GM13976 (cell line): ENCODE measurements around the gene TSPAN9.

Experiments
- DNase-seq: peaks from one replicate; pipeline ENCODE4 v3.0.0; 2012; ENCODE audit warnings: low spot score
- CTCF ChIP-seq: IDR thresholded peaks from 2 replicates; pipeline ENCODE4 v1.5.1; 2012; ENCODE audit warnings: borderline replicate concordance, mild to moderate bottlenecking; ENCODE audit not compliant: insufficient read depth; ENCODE audit errors: extremely low read depth, missing control alignments, control extremely low read depth
- in situ Hi-C: fragments of 300-500 bp; cut with MboI; formaldehyde crosslinking; loops from one replicate; pipeline ENCODE4 v1.12.0; 2022; ENCODE audit warnings: low sequenced_read_pairs, mixed read lengths, inconsistent platforms; ENCODE audit not compliant: unreplicated experiment

The TSPAN9 gene

GRCh38 chr12:3207858-3208257 lies 130.7 kb downstream of the TSPAN9 start:
- TF ChIP-seq CTCF = no peak
- no peak for DNase-seq
- in situ Hi-C loops = no loop called here

GRCh38 chr12:3213188-3213587 lies 136.0 kb downstream of the TSPAN9 start:
- DNase-seq = no peak
- no peak for TF ChIP-seq CTCF
- in situ Hi-C loops = no loop called here

- in situ Hi-C loops = no loop called here
- DNase-seq = no peak
- no peak for TF ChIP-seq CTCF
These were observed 136.6 kb downstream of the TSPAN9 start for GRCh38 chr12:3213768-3214167.

GRCh38 chr12:3214526-3215365 lies 137.6 kb downstream of the TSPAN9 start:
- TF ChIP-seq CTCF = no peak
- DNase-seq = no peak
- in situ Hi-C loops = no loop called here

- DNase-seq = no peak
- in situ Hi-C loops = no loop called here
- TF ChIP-seq CTCF = no peak
These were observed 138.3 kb downstream of the TSPAN9 start for GRCh38 chr12:3215410-3215975.

- no peak for DNase-seq
- in situ Hi-C loops = no loop called here
- TF ChIP-seq CTCF = no peak
These were observed 138.9 kb downstream of the TSPAN9 start for GRCh38 chr12:3216097-3216496.
